Caco-2 (cell line): ENCODE results near the gene GMEB1. TPM values are rescaled to one million over a fixed set of nuclear protein-coding genes. Genes with fewer than 3 reads are reported as not detected.
"Not testable (repeated sequence)": the region's sequence is repeated elsewhere in the genome, so short reads cannot be mapped to it uniquely, and the experiment has no call there.

Experiments used
- BruUV-seq: library from RNA; stranded (reverse); fragments of 400-500 nt; replicated peaks from 2 replicates; lab custom pipeline; 2021; lab: Mats Ljungman, UMichigan
- CTCF ChIA-PET: fragments of 300-600 bp; sonication (Branson Sonifier 250); formaldehyde crosslinking; loops from one replicate; lab custom pipeline; 2022; ENCODE audit warnings: antibody characterized with exemption; lab: Charles Lee
- POLR2A ChIA-PET: fragments of 300-600 bp; sonication (Branson Sonifier 250); formaldehyde crosslinking; loops from one replicate; lab custom pipeline; 2022; ENCODE audit warnings: antibody characterized with exemption; lab: Charles Lee
- DNase-seq, 2 experiments: peaks; one replicate each; pipeline versions ENCODE4 v3.0.0 to v3.0.0-alpha.2; 2020 to 2022
- H3K27me3 ChIP-seq: replicated peaks from 2 replicates; pipeline ENCODE4 v1.6.0; 2011; ENCODE audit warnings: low read length; ENCODE audit not compliant: control insufficient read depth, insufficient read depth
- H3K36me3 ChIP-seq: 2 replicates; pipeline ENCODE4 v1.5.1; 2011; ENCODE audit warnings: low read length; ENCODE audit not compliant: control insufficient read depth, insufficient read depth
- H3K4me1 ChIP-seq: fragments of 250-450 bp; sonication (Bioruptor Pico); 2 replicates; pipeline ENCODE4 v1.5.1; 2020; ENCODE audit warnings: mild to moderate bottlenecking
- H3K4me3 ChIP-seq: 2 replicates; pipeline ENCODE4 v1.5.1; 2011; ENCODE audit warnings: low read depth, mild to moderate bottlenecking, control low read depth, low read length
- H3K9me3 ChIP-seq: fragments of 250-450 bp; sonication (Bioruptor Pico); 2 replicates; pipeline ENCODE4 v1.5.1; 2020; ENCODE audit warnings: mild to moderate bottlenecking, moderate library complexity
- H3K27ac Mint-ChIP-seq: one replicate; pipeline ENCODE4 v1.8.0; 2022; ENCODE audit warnings: mixed read lengths; ENCODE audit not compliant: unreplicated experiment
- H3K27me3 Mint-ChIP-seq: one replicate; pipeline ENCODE4 v1.8.0; 2022; ENCODE audit warnings: mixed read lengths; ENCODE audit not compliant: insufficient read depth, unreplicated experiment
- H3K36me3 Mint-ChIP-seq: one replicate; pipeline ENCODE4 v1.8.0; 2022; ENCODE audit warnings: mild to moderate bottlenecking, mixed read lengths; ENCODE audit not compliant: insufficient read depth, unreplicated experiment
- H3K4me1 Mint-ChIP-seq: one replicate; pipeline ENCODE4 v1.8.0; 2022; ENCODE audit warnings: low read depth, mixed read lengths; ENCODE audit not compliant: unreplicated experiment
- H3K4me3 Mint-ChIP-seq: one replicate; pipeline ENCODE4 v1.8.0; 2022; ENCODE audit warnings: mild to moderate bottlenecking, moderate library complexity, mixed read lengths; ENCODE audit not compliant: unreplicated experiment
- H3K9me3 Mint-ChIP-seq: one replicate; pipeline ENCODE4 v1.8.0; 2022; ENCODE audit warnings: mixed read lengths; ENCODE audit not compliant: unreplicated experiment
- CTCF ChIP-seq, 2 experiments: fragments of 200-600 bp in 1 of 2; IDR thresholded peaks; 1 replicate in 1 of 2; 2 replicates in 1 of 2; pipeline versions ENCODE4 v1.5.1 to v1.8.0; 2011 to 2022; ENCODE audit warnings: antibody characterized with exemption in 1 of 2, control low read depth in 1 of 2, inconsistent platforms in 1 of 2, low read depth in 1 of 2, low read length in 1 of 2, mild to moderate bottlenecking in 1 of 2, moderate library complexity in 1 of 2; ENCODE audit not compliant: insufficient read depth in 1 of 2, severe bottlenecking in 1 of 2, unreplicated experiment in 1 of 2
- intact Hi-C: fragments of 100-400 bp; cut with micrococcal nuclease; formaldehyde crosslinking; loops from one replicate; pipeline ENCODE4 v1.10.0; 2022; ENCODE audit not compliant: unreplicated experiment
- total RNA-seq: library from RNA; stranded (reverse); gene quantifications from 2 replicates; pipeline ENCODE4 v1.2.3, GENCODE V29; 2022

Gene GMEB1
- total RNA-seq, 1 experiment from 2014 or later, result 5.2 TPM

DNA sequence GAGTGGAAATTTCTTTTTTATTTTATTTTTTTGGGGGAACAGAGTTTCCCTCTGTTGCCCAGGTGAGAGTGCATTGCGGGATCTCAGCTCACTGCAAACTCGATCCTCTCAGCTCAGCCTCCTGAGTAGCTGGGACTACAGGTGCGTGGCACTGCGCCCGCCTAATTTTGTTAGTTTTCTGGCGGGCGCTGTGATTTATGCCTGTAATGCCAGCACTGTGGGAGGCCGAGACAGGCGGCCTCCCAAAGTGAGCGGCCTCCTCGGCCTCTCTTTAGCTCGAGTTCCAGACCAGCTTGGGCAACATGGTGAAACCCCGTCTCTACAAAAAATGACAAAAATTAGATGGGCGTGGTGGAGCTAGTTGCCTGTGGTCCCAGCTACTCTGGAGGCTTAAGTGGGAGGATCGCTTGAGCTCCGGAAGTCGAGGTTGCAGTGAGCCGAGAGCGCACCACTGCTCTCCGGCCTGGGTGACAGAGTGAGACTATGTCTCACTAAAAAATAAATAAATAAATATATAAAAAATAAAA is 2.7 kb downstream of the GMEB1 start:
- CTCF ChIA-PET, result no interaction called here
- POLR2A ChIA-PET, result interaction anchor here (0.6 to 0.7 kb wide), 3 partner anchors 28 to 511 kb away, joined by 3 to 5 read pairs (median 5); partner anchors contain the start of gene YTHDF2

GRCh38 chr1:28672971-28673370 is 4.4 kb downstream of the GMEB1 start:
- H3K9me3 Mint-ChIP-seq, BruUV-seq, H3K27me3 ChIP-seq, H3K27ac Mint-ChIP-seq, DNase-seq, H3K4me1 ChIP-seq, H3K4me1 Mint-ChIP-seq, POLR2A ChIA-PET, H3K36me3 Mint-ChIP-seq, H3K9me3 ChIP-seq, H3K27me3 Mint-ChIP-seq, intact Hi-C loops, H3K4me3 ChIP-seq, CTCF ChIA-PET, H3K4me3 Mint-ChIP-seq, H3K36me3 ChIP-seq: not testable (repeated sequence)

More for the DNA sequence above, 2.7 kb downstream of the GMEB1 start:
- no peaks in the 10 kb centered on the region for H3K27me3 ChIP-seq
- no peak overlapping the region for H3K4me3 ChIP-seq
- H3K9me3 Mint-ChIP-seq, result no peaks in the 10 kb centered on the region
- H3K4me1 Mint-ChIP-seq, result peaks cover 8% of the 10 kb centered on the region
- H3K4me1 ChIP-seq, result peaks cover 9% of the 10 kb centered on the region
- BruUV-seq, result no TSS peak
- H3K4me3 Mint-ChIP-seq, result no peak overlapping the region
- H3K27me3 Mint-ChIP-seq, result no peaks in the 10 kb centered on the region
- H3K36me3 Mint-ChIP-seq, result peaks cover 8% of the 10 kb centered on the region
- H3K27ac Mint-ChIP-seq, result no peak overlapping the region
- H3K36me3 ChIP-seq, result no peaks in the 10 kb centered on the region
- no peak for DNase-seq
- TF ChIP-seq CTCF (IDR thresholded peaks at IDR 0.05; ENCODE audit: insufficient read depth in 1 of 2, low read depth in 1 of 2, low read length in 1 of 2, severe bottlenecking in 1 of 2, unreplicated experiment in 1 of 2), result no peak
- no peaks in the 10 kb centered on the region for H3K9me3 ChIP-seq
- intact Hi-C loops, result no loop called here

GRCh38 chr1:28675924-28676257 is 7.3 kb downstream of the GMEB1 start:
- H3K27ac Mint-ChIP-seq, result no peak overlapping the region
- H3K9me3 Mint-ChIP-seq, result no peaks in the 10 kb centered on the region
- no peak for TF ChIP-seq CTCF (IDR thresholded peaks at IDR 0.05; ENCODE audit: insufficient read depth in 1 of 2, low read depth in 1 of 2, low read length in 1 of 2, severe bottlenecking in 1 of 2, unreplicated experiment in 1 of 2)
- intact Hi-C loops, result no loop called here
- H3K4me3 Mint-ChIP-seq, result no peak overlapping the region
- CTCF ChIA-PET, result interaction anchor here (1.2 kb wide), 1 partner anchor 32 kb away, joined by 3 read pairs; no protein-coding TSS in a partner anchor
- BruUV-seq, result no TSS peak
- no peaks in the 10 kb centered on the region for H3K27me3 ChIP-seq
- no peaks in the 10 kb centered on the region for H3K36me3 ChIP-seq
- no peak overlapping the region for H3K4me3 ChIP-seq
- DNase-seq, result no peak
- no peaks in the 10 kb centered on the region for H3K4me1 Mint-ChIP-seq
- no peaks in the 10 kb centered on the region for H3K9me3 ChIP-seq
- POLR2A ChIA-PET, result no interaction called here
- H3K27me3 Mint-ChIP-seq, result no peaks in the 10 kb centered on the region
- H3K4me1 ChIP-seq, result no peaks in the 10 kb centered on the region
- H3K36me3 Mint-ChIP-seq, result no peaks in the 10 kb centered on the region
